Astrocyte (in vitro differentiated cells and primary cell): Measurements from ENCODE around the gene MED13L.

Experiments
- CTCF ChIP-seq: IDR thresholded peaks from 2 replicates; pipeline ENCODE4 v1.5.1; 2011; ENCODE audit warnings: low read depth, mild to moderate bottlenecking, inconsistent platforms, low read length, moderate library complexity; ENCODE audit not compliant: insufficient read depth
- EZH2 ChIP-seq: IDR thresholded peaks from 2 replicates; pipeline ENCODE4 v1.6.1; 2012; ENCODE audit warnings: mild to moderate bottlenecking, low read length, inconsistent platforms; ENCODE audit not compliant: insufficient read depth

DNA sequence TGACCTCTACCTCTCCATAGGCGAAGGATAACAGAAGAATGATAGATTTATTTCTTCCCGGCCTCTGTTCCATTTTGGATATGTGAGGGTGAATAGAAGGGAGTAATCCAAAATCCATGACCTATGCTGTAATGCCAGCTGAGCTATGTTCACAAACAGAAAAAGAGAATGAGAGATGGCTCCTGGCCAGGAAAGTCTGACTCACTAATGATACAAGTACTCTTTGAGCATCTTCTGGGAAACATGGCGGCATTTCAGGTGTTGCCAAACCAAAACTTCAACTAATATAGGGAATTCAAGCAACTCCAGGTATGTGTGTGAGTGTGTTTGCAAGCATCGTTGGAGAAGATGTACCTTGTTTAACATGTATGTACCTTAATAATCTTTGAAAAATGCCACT is 55.1 kb downstream of the MED13L start:
- TF ChIP-seq EZH2 (no peak), CTCF (no peak)
